ENCODE measurements around the gene TSPAN18.

GRCh38 chr11:44773351-44773965 lies 46.7 kb downstream of the TSPAN18 start:
- TF ChIP-seq CTCF (IDR thresholded peaks at IDR 0.05) (no peak), TCF7L2 (IDR thresholded peaks at IDR 0.05; ENCODE audit: low read depth, low read length) (no peak), SIN3A (IDR thresholded peaks at IDR 0.05; ENCODE audit: borderline replicate concordance, insufficient read depth, low read depth, low read length) (no peak)

All from Panc1 (cell line).